HepG2 (cell line): ENCODE results near the gene MTG1. TPM values are rescaled to one million over a fixed set of nuclear protein-coding genes. Genes with fewer than 3 reads are reported as not detected.

Experiments used
- AGO2 ChIP-seq: fragments of 200-400 bp; formaldehyde crosslinking; optimal IDR thresholded peaks from 2 replicates; pipeline ENCODE3; 2017; ENCODE audit warnings: mild to moderate bottlenecking, low read depth, low read length, moderate library complexity
- CHD2 ChIP-seq: IDR thresholded peaks from 2 replicates; pipeline ENCODE4 v1.6.1; 2011; ENCODE audit warnings: low read depth, low read length, improper control_type of control experiment
- CHD4 ChIP-seq: fragments of 200-600 bp; sonication (generic); IDR thresholded peaks from 2 replicates; pipeline ENCODE4 v1.7.0; 2017; ENCODE audit warnings: mild to moderate bottlenecking, low read length, borderline replicate concordance
- DNMT3B ChIP-seq: conservative IDR thresholded peaks from 2 replicates; pipeline ENCODE4 v1.6.1; 2016; ENCODE audit warnings: missing biosample characterization, control low read depth
- ELF1 ChIP-seq: sonication (generic); formaldehyde crosslinking; IDR thresholded peaks from 2 replicates; pipeline ENCODE4 v1.4.0; 2020; ENCODE audit warnings: missing genetic modification reagents
- ERF ChIP-seq: IDR thresholded peaks from 2 replicates; pipeline ENCODE4 v1.6.1; 2018; ENCODE audit warnings: missing biosample characterization, missing genetic modification reagents
- GLMP ChIP-seq: sonication (generic); formaldehyde crosslinking; IDR thresholded peaks from 2 replicates; pipeline ENCODE4 v1.9.0; 2021; ENCODE audit warnings: missing genetic modification reagents, mild to moderate bottlenecking, borderline replicate concordance
- HNF4A ChIP-seq: sonication (generic); formaldehyde crosslinking; IDR thresholded peaks from 2 replicates; pipeline ENCODE4 v1.4.0; 2020; ENCODE audit warnings: missing genetic modification reagents
- MAZ ChIP-seq, 2 experiments: sonication (generic) in 1 of 2; formaldehyde crosslinking in 1 of 2; IDR thresholded peaks; 2 replicates each; pipeline versions ENCODE4 v1.5.0 to v1.6.1; 2012 to 2020; ENCODE audit warnings: low read depth in 2 of 2, mild to moderate bottlenecking in 2 of 2, borderline replicate concordance in 1 of 2, improper control_type of control experiment in 1 of 2, low read length in 1 of 2, missing genetic modification reagents in 1 of 2, moderate library complexity in 1 of 2
- MXD1 ChIP-seq: sonication (generic); formaldehyde crosslinking; IDR thresholded peaks from 2 replicates; pipeline ENCODE4 v1.4.0; 2020; ENCODE audit warnings: mild to moderate bottlenecking, missing genetic modification reagents
- NONO ChIP-seq, 2 experiments: fragments of 450-650 bp in 1 of 2; sonication (generic) in 1 of 2; formaldehyde crosslinking in 1 of 2; IDR thresholded peaks in 1 of 2; conservative IDR thresholded peaks in 1 of 2; 2 replicates each; pipeline versions ENCODE4 v1.6.1 to v1.8.0; 2017 to 2022; ENCODE audit warnings: mild to moderate bottlenecking in 1 of 2, missing genetic modification reagents in 1 of 2, moderate library complexity in 1 of 2
- NR2F1 ChIP-seq, 2 experiments: fragments of 450-650 bp in 1 of 2; formaldehyde crosslinking in 1 of 2; IDR thresholded peaks; 2 replicates each; pipeline versions ENCODE4 v1.5.0 to v1.6.1; 2016 to 2020; ENCODE audit warnings: mild to moderate bottlenecking in 1 of 2, missing compliant biosample characterization in 1 of 2, missing genetic modification reagents in 1 of 2, moderate library complexity in 1 of 2
- POLR2G ChIP-seq: fragments of 200-400 bp; formaldehyde crosslinking; IDR thresholded peaks from 2 replicates; pipeline ENCODE4 v1.6.1; 2018; ENCODE audit warnings: mild to moderate bottlenecking, low read depth, low read length, moderate library complexity
- SCMH1 ChIP-seq: sonication (generic); formaldehyde crosslinking; IDR thresholded peaks from 2 replicates; pipeline ENCODE4 v1.9.0; 2021; ENCODE audit warnings: missing genetic modification reagents, mild to moderate bottlenecking, borderline replicate concordance
- SOX13 ChIP-seq, 3 experiments: fragments of 450-650 bp in 1 of 3; sonication (generic) in 1 of 3; formaldehyde crosslinking in 1 of 3; IDR thresholded peaks in 2 of 3; conservative IDR thresholded peaks in 1 of 3; 2 replicates each; pipeline versions ENCODE4 v1.5.0 to v1.6.1; 2016 to 2020; ENCODE audit warnings: antibody characterized with exemption in 1 of 3, mild to moderate bottlenecking in 1 of 3, missing compliant biosample characterization in 1 of 3, missing genetic modification reagents in 1 of 3, moderate library complexity in 1 of 3
- SOX6 ChIP-seq, 2 experiments: fragments of 450-650 bp in 1 of 2; sonication (generic) in 1 of 2; formaldehyde crosslinking in 1 of 2; IDR thresholded peaks; 2 replicates each; pipeline versions ENCODE4 v1.4.0 to v1.6.1; 2017 to 2020; ENCODE audit warnings: antibody characterized with exemption in 1 of 2, mild to moderate bottlenecking in 1 of 2, missing genetic modification reagents in 1 of 2
- TARDBP ChIP-seq: sonication (generic); formaldehyde crosslinking; IDR thresholded peaks from 2 replicates; pipeline ENCODE4 v1.8.0; 2022; ENCODE audit warnings: mild to moderate bottlenecking, missing genetic modification reagents
- ZFP1 ChIP-seq: IDR thresholded peaks from 2 replicates; pipeline ENCODE4 v1.6.1; 2016
- ZNF274 ChIP-seq: sonication (generic); formaldehyde crosslinking; IDR thresholded peaks from 2 replicates; pipeline ENCODE4 v1.5.1; 2020; ENCODE audit warnings: mild to moderate bottlenecking, missing genetic modification reagents
- ZNF501 ChIP-seq: sonication (generic); formaldehyde crosslinking; IDR thresholded peaks from 2 replicates; pipeline ENCODE4 v1.5.1; 2020; ENCODE audit warnings: mild to moderate bottlenecking, moderate library complexity, missing genetic modification reagents
- ZNF687 ChIP-seq: sonication (generic); formaldehyde crosslinking; IDR thresholded peaks from 2 replicates; pipeline ENCODE4 v1.5.1; 2020; ENCODE audit warnings: mild to moderate bottlenecking, missing genetic modification reagents, moderate library complexity
- polyA plus RNA-seq, 8 experiments: library from polyadenylated mRNA; depleted of rRNA in 3 of 8; stranded (reverse) in 7 of 8; unstranded in 1 of 8; fragments of >200 nt; fragmentation: Illumina TruSeq in 4 of 8; extraction: Trizol in 4 of 8; gene quantifications; 2 replicates each; pipeline versions ENCODE4 v1.2.1 to v1.2.3, GENCODE V29; 2011 to 2016; ENCODE audit warnings: low read depth in 4 of 8, missing spikeins in 1 of 8, mixed read lengths in 1 of 8; ENCODE audit not compliant: insufficient read depth in 1 of 8
- total RNA-seq, 5 experiments: library from RNA; depleted of rRNA; stranded (reverse); fragments of >200 nt; fragmentation: Illumina TruSeq; extraction: Trizol; gene quantifications; 2 replicates each; pipeline ENCODE4 v1.2.3, GENCODE V29; 2016; ENCODE audit warnings: low read depth in 1 of 5

The MTG1 gene
- total and polyA plus RNA-seq, 2 of the 13 experiments (the other 11 are each of a cell fraction or from before 2014, with no cell fraction given), result 42.0 to 103 TPM

DNA sequence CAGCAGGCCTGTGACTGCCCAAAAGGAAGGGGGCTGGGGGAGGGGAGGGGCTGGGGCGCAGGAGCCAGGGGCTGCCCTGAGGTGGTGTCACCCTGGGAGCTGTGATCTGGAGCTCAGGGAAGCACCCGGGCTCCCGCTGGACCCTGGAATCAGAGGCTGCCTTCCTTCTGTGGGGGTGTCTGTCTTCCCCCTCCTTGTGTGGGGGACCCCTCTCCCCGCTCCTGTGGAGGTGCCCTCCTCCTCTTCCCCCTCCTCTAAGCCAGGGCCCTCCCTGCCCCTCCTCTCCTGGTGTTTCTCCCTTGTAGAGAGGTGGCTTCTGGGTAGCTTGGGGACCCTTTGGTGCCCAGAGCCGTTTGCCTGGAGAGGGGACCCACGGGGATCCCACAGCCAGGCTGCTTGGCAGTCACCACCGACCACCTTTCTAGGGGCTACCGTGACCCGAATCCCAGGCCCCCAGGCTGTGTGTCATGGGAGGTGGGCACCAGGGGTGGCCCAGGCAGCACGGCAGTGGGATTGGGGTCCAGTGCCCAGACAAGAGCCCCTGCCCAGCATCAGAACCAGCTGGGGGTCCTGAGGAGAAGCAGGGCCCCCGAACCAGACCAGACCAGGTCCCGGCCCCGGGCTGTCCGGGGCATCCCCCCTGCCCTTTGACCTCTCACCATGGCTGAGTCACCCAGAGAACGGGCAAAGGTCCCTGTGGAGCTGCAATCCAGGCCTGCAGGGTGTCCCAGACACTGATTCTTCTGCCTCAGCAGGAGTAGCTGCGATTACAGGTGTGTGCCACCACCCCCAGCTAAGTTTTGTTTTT, 46.0 kb upstream of the MTG1 start (continued):
- peak; percentile 46; the same call in 1 of the 2 replicates for TF ChIP-seq MXD1 (CRISPR knock-in tag)
- no peak for TF ChIP-seq CHD2
- TF ChIP-seq MAZ (IDR thresholded peaks at IDR 0.05; ENCODE audit: borderline replicate concordance, low read depth, low read length), result no peak
- TF ChIP-seq MAZ (CRISPR knock-in tag; IDR thresholded peaks at IDR 0.05; ENCODE audit: low read depth), result peak; percentile 62; the same call in 1 of the 2 replicates
- TF ChIP-seq TARDBP (CRISPR knock-in tag), result peak; percentile 29; the same call in 1 of the 2 replicates
- peak; percentile 81 for TF ChIP-seq ZNF687
- peak; percentile 58 for TF ChIP-seq ZNF501 (CRISPR knock-in tag)
- peak; percentile 60; the same call in 1 of the 2 replicates for TF ChIP-seq POLR2G
- TF ChIP-seq DNMT3B, result no peak
- TF ChIP-seq SOX13 (IDR thresholded peaks at IDR 0.05), result no peak
- TF ChIP-seq SOX13 (CRISPR knock-in tag; conservative IDR thresholded peaks at IDR 0.05 in 1 of 2, IDR thresholded peaks at IDR 0.05 in 1 of 2), result peak in 1 of 2 experiments; percentile 17; a peak in 1 of 4 replicates
- no peak for TF ChIP-seq ZFP1
- TF ChIP-seq NONO (IDR thresholded peaks at IDR 0.05), result no peak
- TF ChIP-seq NONO (CRISPR knock-in tag; conservative IDR thresholded peaks at IDR 0.05), result peak; percentile 10; the same call in 1 of the 2 replicates
- no peak for TF ChIP-seq SCMH1
- TF ChIP-seq SOX6 (IDR thresholded peaks at IDR 0.05), result no peak
- TF ChIP-seq SOX6 (CRISPR knock-in tag; IDR thresholded peaks at IDR 0.05), result peak; percentile 37; the same call in 1 of the 2 replicates
- TF ChIP-seq CHD4, result peak; percentile 69; the same call in 1 of the 2 replicates
- peak; percentile 28 for TF ChIP-seq ERF
- TF ChIP-seq ELF1 (CRISPR knock-in tag), result no peak
- no peak for TF ChIP-seq GLMP (CRISPR knock-in tag)
- peak; percentile 92 to 96; a peak in 3 of 4 replicates for TF ChIP-seq NR2F1 (CRISPR knock-in tag; IDR thresholded peaks at IDR 0.05)
- peak; percentile 82 for TF ChIP-seq AGO2
- peak; percentile 67; the same call in 1 of the 2 replicates for TF ChIP-seq ZNF274
- TF ChIP-seq HNF4A (CRISPR knock-in tag), result peak; percentile 85
